Activated CD4-positive, alpha-beta T cell treated with anti-CD3 and anti-CD28 coated beads, Interleukin-2, amount 10 ng/mL, durations not matched to agents 7 days and 5 days (primary cell): ENCODE results near the gene SPTB. TPM values are rescaled to one million over a fixed set of nuclear protein-coding genes. Genes with fewer than 3 reads are reported as not detected.
A peak's percentile ranks its signal among the peaks of the same experiment; 100 is the strongest.

Source experiments
- CTCF ChIA-PET: fragments of 350-600 bp; sonication (Branson Sonifier 250); formaldehyde crosslinking; loops from one replicate; lab custom pipeline; 2021; ENCODE audit warnings: antibody characterized with exemption; lab: Charles Lee
- POLR2A ChIA-PET: fragments of 350-600 bp; sonication (Branson Sonifier 250); formaldehyde crosslinking; loops from one replicate; lab custom pipeline; 2021; ENCODE audit warnings: antibody characterized with exemption; lab: Charles Lee
- DNase-seq: peaks from one replicate; pipeline ENCODE4 v3.0.0-alpha.2; 2020
- H3K27ac Mint-ChIP-seq: one replicate; pipeline ENCODE4 v1.8.0; 2021; ENCODE audit warnings: mild to moderate bottlenecking, moderate library complexity, mixed read lengths
- H3K27me3 Mint-ChIP-seq: one replicate; pipeline ENCODE4 v1.8.0; 2021; ENCODE audit warnings: mixed read lengths
- H3K36me3 Mint-ChIP-seq: one replicate; pipeline ENCODE4 v1.8.0; 2021; ENCODE audit warnings: low read depth, mixed read lengths
- H3K4me1 Mint-ChIP-seq: one replicate; pipeline ENCODE4 v1.8.0; 2021; ENCODE audit warnings: mixed read lengths
- H3K4me3 Mint-ChIP-seq: one replicate; pipeline ENCODE4 v1.8.0; 2021; ENCODE audit warnings: mild to moderate bottlenecking, moderate library complexity, mixed read lengths
- H3K9me3 Mint-ChIP-seq: one replicate; pipeline ENCODE4 v1.8.0; 2021; ENCODE audit warnings: mixed read lengths
- total RNA-seq, 2 experiments: library from RNA; stranded (reverse); gene quantifications; one replicate each; pipeline ENCODE4 v1.2.3, GENCODE V29; 2021

SPTB gene
- total RNA-seq, 2 experiments from 2014 or later, result not detected

- ChIA-PET CTCF (no interaction called here), POLR2A (no interaction called here)
- Mint-ChIP-seq H3K4me1 (peaks cover 51% of the 10 kb centered on the region), H3K27me3 (peaks cover 14% of the 10 kb centered on the region), H3K9me3 (no peaks in the 10 kb centered on the region), H3K27ac (no peak overlapping the region), H3K4me3 (no peak overlapping the region), H3K36me3 (no peaks in the 10 kb centered on the region)
- no peak for DNase-seq
Observed at GRCh38 chr14:64757601-64758000, 122.1 kb downstream of the SPTB start.

- Mint-ChIP-seq H3K4me3 (no peak overlapping the region), H3K27me3 (peaks cover 10% of the 10 kb centered on the region), H3K4me1 (peaks cover 43% of the 10 kb centered on the region), H3K9me3 (no peaks in the 10 kb centered on the region), H3K27ac (peak overlapping the region; percentile 66), H3K36me3 (no peaks in the 10 kb centered on the region)
- ChIA-PET POLR2A (no interaction called here), CTCF (interaction anchor here (0.6 kb wide), 1 partner anchor 134 kb away, joined by 3 read pairs; no protein-coding TSS in a partner anchor)
- no peak for DNase-seq
Observed at GRCh38 chr14:64756712-64757111, 123.0 kb downstream of the SPTB start.

GRCh38 chr14:64755781-64756221 is 123.9 kb downstream of the SPTB start:
- peak overlapping the region; percentile 63 for H3K27ac Mint-ChIP-seq
- peaks cover 5% of the 10 kb centered on the region for H3K27me3 Mint-ChIP-seq
- ChIA-PET POLR2A (no interaction called here), CTCF (interaction anchor here (1.3 kb wide), 1 partner anchor 9 kb away, joined by 3 read pairs; no protein-coding TSS in a partner anchor)
- no peaks in the 10 kb centered on the region for H3K36me3 Mint-ChIP-seq
- H3K9me3 Mint-ChIP-seq, result no peaks in the 10 kb centered on the region
- no peak overlapping the region for H3K4me3 Mint-ChIP-seq
- peak; percentile 63 for DNase-seq
- H3K4me1 Mint-ChIP-seq, result peaks cover 36% of the 10 kb centered on the region

GRCh38 chr14:64754685-64755084 is 125.0 kb downstream of the SPTB start:
- POLR2A ChIA-PET, result no interaction called here

GRCh38 chr14:64753999-64754398 is 125.7 kb downstream of the SPTB start:
- CTCF ChIA-PET, result interaction anchor here (0.6 kb wide), 2 partner anchors 71 to 587 kb away, joined by 3 to 5 read pairs; no protein-coding TSS in a partner anchor
- DNase-seq, result no peak
- peaks cover 25% of the 10 kb centered on the region for H3K4me1 Mint-ChIP-seq
- H3K27me3 Mint-ChIP-seq, result peaks cover 4% of the 10 kb centered on the region
- POLR2A ChIA-PET, result no interaction called here
- no peaks in the 10 kb centered on the region for H3K9me3 Mint-ChIP-seq
- no peak overlapping the region for H3K27ac Mint-ChIP-seq
- H3K36me3 Mint-ChIP-seq, result no peaks in the 10 kb centered on the region
- no peak overlapping the region for H3K4me3 Mint-ChIP-seq

More at GRCh38 chr14:64754685-64755084, 125.0 kb downstream of the SPTB start:
- Mint-ChIP-seq H3K4me3 (no peak overlapping the region), H3K4me1 (peaks cover 28% of the 10 kb centered on the region), H3K27ac (no peak overlapping the region), H3K36me3 (no peaks in the 10 kb centered on the region), H3K27me3 (peaks cover 4% of the 10 kb centered on the region), H3K9me3 (no peaks in the 10 kb centered on the region)
- no peak for DNase-seq
- CTCF ChIA-PET, result no interaction called here

GRCh38 chr14:64753374-64753773 is 126.3 kb downstream of the SPTB start:
- CTCF ChIA-PET, result interaction anchor here (0.6 kb wide), 1 partner anchor 72 kb away, joined by 5 read pairs; no protein-coding TSS in a partner anchor
- H3K9me3 Mint-ChIP-seq, result no peaks in the 10 kb centered on the region
- H3K27me3 Mint-ChIP-seq, result peaks cover 4% of the 10 kb centered on the region
- no peak overlapping the region for H3K27ac Mint-ChIP-seq
- no peak overlapping the region for H3K4me3 Mint-ChIP-seq
- no peaks in the 10 kb centered on the region for H3K36me3 Mint-ChIP-seq
- no peak for DNase-seq
- peaks cover 21% of the 10 kb centered on the region for H3K4me1 Mint-ChIP-seq
- POLR2A ChIA-PET, result no interaction called here

- ChIA-PET CTCF (no interaction called here), POLR2A (no interaction called here)
- H3K27me3 Mint-ChIP-seq, result peaks cover 4% of the 10 kb centered on the region
- no peaks in the 10 kb centered on the region for H3K9me3 Mint-ChIP-seq
- peaks cover 19% of the 10 kb centered on the region for H3K4me1 Mint-ChIP-seq
- no peaks in the 10 kb centered on the region for H3K36me3 Mint-ChIP-seq
- DNase-seq, result no peak
- H3K4me3 Mint-ChIP-seq, result no peak overlapping the region
- no peak overlapping the region for H3K27ac Mint-ChIP-seq
Observed at GRCh38 chr14:64752909-64753308, 126.8 kb downstream of the SPTB start.

GRCh38 chr14:64748995-64749714 is 130.6 kb downstream of the SPTB start:
- DNase-seq, result no peak
- POLR2A ChIA-PET, result no interaction called here
- CTCF ChIA-PET, result interaction anchor here (0.6 to 1.3 kb wide), 6 partner anchors 8 to 1082 kb away, joined by 3 to 4 read pairs (median 3); no protein-coding TSS in a partner anchor
- Mint-ChIP-seq H3K9me3 (no peaks in the 10 kb centered on the region), H3K4me1 (peaks cover 12% of the 10 kb centered on the region), H3K4me3 (no peak overlapping the region), H3K36me3 (peaks cover 4% of the 10 kb centered on the region), H3K27me3 (peaks cover 2% of the 10 kb centered on the region), H3K27ac (no peak overlapping the region)

GRCh38 chr14:64748521-64748920 is 131.2 kb downstream of the SPTB start:
- H3K27ac Mint-ChIP-seq, result peak overlapping the region; percentile 62

GRCh38 chr14:64747327-64747726 is 132.4 kb downstream of the SPTB start:
- no peak overlapping the region for H3K4me3 Mint-ChIP-seq
- ChIA-PET POLR2A (no interaction called here), CTCF (interaction anchor here (0.6 kb wide), 3 partner anchors 277 to 1333 kb away, joined by 3 read pairs; no protein-coding TSS in a partner anchor)
- peaks cover 6% of the 10 kb centered on the region for H3K36me3 Mint-ChIP-seq
- peaks cover 12% of the 10 kb centered on the region for H3K4me1 Mint-ChIP-seq
- no peak overlapping the region for H3K27ac Mint-ChIP-seq
- peaks cover 2% of the 10 kb centered on the region for H3K27me3 Mint-ChIP-seq
- DNase-seq, result no peak
- no peaks in the 10 kb centered on the region for H3K9me3 Mint-ChIP-seq

More at GRCh38 chr14:64748521-64748920, 131.2 kb downstream of the SPTB start:
- Mint-ChIP-seq H3K9me3 (no peaks in the 10 kb centered on the region), H3K36me3 (peaks cover 6% of the 10 kb centered on the region), H3K27me3 (peaks cover 2% of the 10 kb centered on the region), H3K4me1 (peaks cover 12% of the 10 kb centered on the region), H3K4me3 (no peak overlapping the region)
- ChIA-PET CTCF (interaction anchor here (0.6 to 0.9 kb wide), 6 partner anchors 50 to 1081 kb away, joined by 3 to 4 read pairs (median 3); no protein-coding TSS in a partner anchor), POLR2A (no interaction called here)
- no peak for DNase-seq

GRCh38 chr14:64746298-64747250 is 133.1 kb downstream of the SPTB start:
- Mint-ChIP-seq H3K9me3 (no peaks in the 10 kb centered on the region), H3K27ac (peak overlapping the region; percentile 4)

GRCh38 chr14:64745511-64746091 is 134.1 kb downstream of the SPTB start:
- H3K4me1 Mint-ChIP-seq, result peaks cover 12% of the 10 kb centered on the region
- ChIA-PET CTCF (interaction anchor here (0.6 to 1.2 kb wide), 3 partner anchors 13 to 186 kb away, joined by 3 to 4 read pairs (median 3); no protein-coding TSS in a partner anchor), POLR2A (no interaction called here)
- H3K4me3 Mint-ChIP-seq, result no peak overlapping the region
- H3K36me3 Mint-ChIP-seq, result peaks cover 11% of the 10 kb centered on the region
- no peak for DNase-seq
- H3K27me3 Mint-ChIP-seq, result no peaks in the 10 kb centered on the region
- no peaks in the 10 kb centered on the region for H3K9me3 Mint-ChIP-seq
- no peak overlapping the region for H3K27ac Mint-ChIP-seq

More at GRCh38 chr14:64746298-64747250, 133.1 kb downstream of the SPTB start:
- peaks cover 6% of the 10 kb centered on the region for H3K36me3 Mint-ChIP-seq
- POLR2A ChIA-PET, result no interaction called here
- no peak for DNase-seq
- H3K4me1 Mint-ChIP-seq, result peaks cover 12% of the 10 kb centered on the region
- CTCF ChIA-PET, result interaction anchor here (0.6 to 1.2 kb wide), 6 partner anchors 14 to 1332 kb away, joined by 3 read pairs; no protein-coding TSS in a partner anchor
- H3K4me3 Mint-ChIP-seq, result no peak overlapping the region
- peaks cover 2% of the 10 kb centered on the region for H3K27me3 Mint-ChIP-seq
